HepG2 (cell line): ENCODE data around the gene MYO3B. TPM values are rescaled to one million over a fixed set of nuclear protein-coding genes. Genes with fewer than 3 reads are reported as not detected.
"Not testable (repeated sequence)": the region's sequence is repeated elsewhere in the genome, so short reads cannot be mapped to it uniquely, and the experiment has no call there.

Experiments used
- ATAC-seq: fragments of 200-7000 bp; cut with Tn5 transposase; 3 replicates; pipeline ENCODE4 v1.9.1; 2020; ENCODE audit warnings: mild to moderate bottlenecking, moderate library complexity
- BruUV-seq: library from RNA; stranded (reverse); fragments of 400-500 nt; replicated peaks from 2 replicates; lab custom pipeline; 2021; lab: Mats Ljungman, UMichigan
- CTCF ChIA-PET: fragments of 300-600 bp; formaldehyde crosslinking; extraction: SDS; loops from one replicate; lab custom pipeline; 2021; ENCODE audit warnings: low total read pairs, inconsistent platforms, low intra/inter-chr PET ratio; lab: Yijun Ruan, JAX
- POLR2A ChIA-PET: fragments of 350-600 bp; sonication (Branson Sonifier 250); formaldehyde crosslinking; loops from one replicate; lab custom pipeline; 2020; ENCODE audit warnings: antibody characterized with exemption, inconsistent platforms; lab: Yijun Ruan, JAX
- DNase-seq: peaks from one replicate; pipeline ENCODE4 v3.0.0-alpha.2; 2015; ENCODE audit warnings: low spot score
- FAIRE-seq: peaks from 3 replicates; lab custom pipeline; 2011; peaks lifted over from hg19 to GRCh38; lab: Jason Lieb, UNC
- H2AFZ ChIP-seq: one replicate; pipeline ENCODE4 v1.6.1; 2011; ENCODE audit warnings: low read length, inconsistent platforms
- H3K27ac ChIP-seq: fragments of 300-600 bp; 3 replicates; pipeline ENCODE4 v1.8.0; 2011; ENCODE audit warnings: mixed run types, mild to moderate bottlenecking, mixed read lengths, low read length, inconsistent platforms; ENCODE audit not compliant: insufficient read depth; ENCODE audit errors: extremely low read length
- H3K27me3 ChIP-seq, 2 experiments: fragments of 200-600 bp in 1 of 2; 2 replicates in 1 of 2; 3 replicates in 1 of 2; pipeline versions ENCODE4 v1.6.0 to v1.8.0; 2011; ENCODE audit warnings: low read length in 2 of 2, mild to moderate bottlenecking in 2 of 2, moderate library complexity in 2 of 2, inconsistent platforms in 1 of 2; ENCODE audit not compliant: insufficient read depth in 2 of 2, control insufficient read depth in 1 of 2
- H3K36me3 ChIP-seq, 2 experiments: fragments of 200-600 bp in 1 of 2; replicated peaks in 1 of 2; 2 replicates in 1 of 2; 3 replicates in 1 of 2; pipeline versions ENCODE4 v1.5.1 to v1.8.0; 2011; ENCODE audit warnings: low read length in 2 of 2, inconsistent platforms in 1 of 2; ENCODE audit not compliant: insufficient read depth in 2 of 2, control insufficient read depth in 1 of 2
- H3K4me1 ChIP-seq: 2 replicates; pipeline ENCODE4 v1.5.1; 2012; ENCODE audit warnings: low read length, inconsistent platforms; ENCODE audit not compliant: insufficient read depth
- H3K4me2 ChIP-seq: 2 replicates; pipeline ENCODE4 v1.6.0; 2011; ENCODE audit warnings: low read depth, low read length, inconsistent platforms
- H3K4me3 ChIP-seq, 3 experiments: fragments of 200-600 bp in 1 of 3; sonication (generic), shearing (Covaris generic) in 1 of 3; replicated peaks in 1 of 3; 2 replicates each; pipeline ENCODE4 v1.5.1; 2011 to 2016; ENCODE audit warnings: low read length in 3 of 3, inconsistent platforms in 2 of 3, low read depth in 2 of 3, mild to moderate bottlenecking in 2 of 3, control low read depth in 1 of 3, mixed read lengths in 1 of 3; ENCODE audit not compliant: insufficient read depth in 1 of 3
- H3K79me2 ChIP-seq: one replicate; pipeline ENCODE4 v1.6.1; 2011; ENCODE audit warnings: low read length, inconsistent platforms; ENCODE audit not compliant: insufficient read depth
- H3K9ac ChIP-seq: 2 replicates; pipeline ENCODE4 v1.6.0; 2011; ENCODE audit warnings: mild to moderate bottlenecking, low read depth, low read length, inconsistent platforms; ENCODE audit not compliant: insufficient read depth
- H3K9me3 ChIP-seq: 2 replicates; pipeline ENCODE4 v1.5.1; 2012; ENCODE audit warnings: mild to moderate bottlenecking, low read length
- H4K20me1 ChIP-seq: 2 replicates; pipeline ENCODE4 v1.6.0; 2011; ENCODE audit warnings: inconsistent platforms, mild to moderate bottlenecking, low read length, moderate library complexity; ENCODE audit not compliant: insufficient read depth
- AGO2 ChIP-seq: fragments of 200-400 bp; formaldehyde crosslinking; optimal IDR thresholded peaks from 2 replicates; pipeline ENCODE3; 2017; ENCODE audit warnings: mild to moderate bottlenecking, low read depth, low read length, moderate library complexity
- CEBPB ChIP-seq: IDR thresholded peaks from 2 replicates; pipeline ENCODE4 v1.6.1; 2011; ENCODE audit warnings: low read depth, low read length, improper control_type of control experiment, borderline replicate concordance
- SOX5 ChIP-seq: IDR thresholded peaks from 2 replicates; pipeline ENCODE4 v1.6.1; 2016; ENCODE audit warnings: borderline replicate concordance
- WGBS: methylation state at CpG from one replicate; pipeline ENCODE4 v1.1.6; 2017; ENCODE audit warnings: low lambda C conversion rate; 5-methylcytosine and 5-hydroxymethylcytosine counted together
- in situ Hi-C: cut with HindIII; loops from 2 replicates; pipeline ENCODE4 v1.10.0; 2017; ENCODE audit warnings: low pct_unique_long_range_greater_than_20kb; ENCODE audit not compliant: extremely low pct_ligation_motif_present
- intact Hi-C: fragments of 100-400 bp; cut with micrococcal nuclease; formaldehyde crosslinking; loops from one replicate; pipeline ENCODE4 v1.10.0; 2022; ENCODE audit not compliant: unreplicated experiment
- polyA plus RNA-seq, 8 experiments: library from polyadenylated mRNA; depleted of rRNA in 3 of 8; stranded (reverse) in 7 of 8; unstranded in 1 of 8; fragments of >200 nt; fragmentation: Illumina TruSeq in 4 of 8; extraction: Trizol in 4 of 8; gene quantifications; 2 replicates each; pipeline versions ENCODE4 v1.2.1 to v1.2.3, GENCODE V29; 2011 to 2016; ENCODE audit warnings: low read depth in 4 of 8, missing spikeins in 1 of 8, mixed read lengths in 1 of 8; ENCODE audit not compliant: insufficient read depth in 1 of 8
- total RNA-seq, 5 experiments: library from RNA; depleted of rRNA; stranded (reverse); fragments of >200 nt; fragmentation: Illumina TruSeq; extraction: Trizol; gene quantifications; 2 replicates each; pipeline ENCODE4 v1.2.3, GENCODE V29; 2016; ENCODE audit warnings: low read depth in 1 of 5

Gene MYO3B
- total and polyA plus RNA-seq, 2 of the 13 experiments (the other 11 are each of a cell fraction or from before 2014, with no cell fraction given), result 0.01 TPM; not detected in 1

GRCh38 chr2:170610615-170611014, 432.7 kb downstream of the MYO3B start:
- no peaks in the 10 kb centered on the region for H3K4me1 ChIP-seq
- no peaks in the 10 kb centered on the region for H4K20me1 ChIP-seq
- H3K9ac ChIP-seq, result no peak overlapping the region
- ChIA-PET CTCF (no interaction called here), POLR2A (no interaction called here)
- no peak overlapping the region for H2AFZ ChIP-seq
- 0 out of 2 replicates have a peak, but pooled peaks cover 10% of the 10 kb centered on the region for H3K9me3 ChIP-seq
- H3K36me3 ChIP-seq, result no peaks in the 10 kb centered on the region
- ATAC-seq (no peak), DNase-seq (no peak), FAIRE-seq (no peak)
- intact Hi-C loops, result no loop called here
- no peak overlapping the region for H3K27ac ChIP-seq
- H3K4me2 ChIP-seq, result no peak overlapping the region
- H3K79me2 ChIP-seq, result no peaks in the 10 kb centered on the region
- in situ Hi-C loops, result no loop called here
- H3K27me3 ChIP-seq, result peaks cover 1 to 24% of the 10 kb centered on the region in 2 experiments; a peak in 2 of 5 replicates
- WGBS, result 65% methylated on average over 2 of the region's 2 CpGs
- no peak overlapping the region for H3K4me3 ChIP-seq
- TF ChIP-seq AGO2 (no peak), CEBPB (peak; percentile 45; the same call in 1 of the 2 replicates), SOX5 (CRISPR knock-in tag) (no peak)
- BruUV-seq, result no TSS peak

GRCh38 chr2:170618948-170619347, 441.0 kb downstream of the MYO3B start:
- H3K9me3 ChIP-seq, result peaks cover 26% of the 10 kb centered on the region; the same call in 1 of the 2 replicates
- CTCF ChIA-PET, H3K27ac ChIP-seq, H3K27me3 ChIP-seq, intact Hi-C loops, H3K4me3 ChIP-seq, H3K79me2 ChIP-seq, H3K4me2 ChIP-seq, ATAC-seq, H3K36me3 ChIP-seq, BruUV-seq, H3K9ac ChIP-seq, H2AFZ ChIP-seq, DNase-seq, H3K4me1 ChIP-seq, in situ Hi-C loops, H4K20me1 ChIP-seq, FAIRE-seq, POLR2A ChIA-PET: not testable (repeated sequence)
- 19% methylated on average over 2 of the region's 7 CpGs for WGBS

- DNase-seq, FAIRE-seq, H3K4me2 ChIP-seq, H3K4me1 ChIP-seq, H2AFZ ChIP-seq, CTCF ChIA-PET, H3K9ac ChIP-seq, H3K9me3 ChIP-seq, ATAC-seq, intact Hi-C loops, in situ Hi-C loops, H3K27me3 ChIP-seq, POLR2A ChIA-PET, H3K27ac ChIP-seq, H3K4me3 ChIP-seq, H3K79me2 ChIP-seq, H3K36me3 ChIP-seq, BruUV-seq, H4K20me1 ChIP-seq: not testable (repeated sequence)
- 97% methylated on average over 4 of the region's 4 CpGs for WGBS
Observed at GRCh38 chr2:170635094-170635493, 457.1 kb downstream of the MYO3B start.
